Measurements from ENCODE around the gene TNRC6A.

DNA sequence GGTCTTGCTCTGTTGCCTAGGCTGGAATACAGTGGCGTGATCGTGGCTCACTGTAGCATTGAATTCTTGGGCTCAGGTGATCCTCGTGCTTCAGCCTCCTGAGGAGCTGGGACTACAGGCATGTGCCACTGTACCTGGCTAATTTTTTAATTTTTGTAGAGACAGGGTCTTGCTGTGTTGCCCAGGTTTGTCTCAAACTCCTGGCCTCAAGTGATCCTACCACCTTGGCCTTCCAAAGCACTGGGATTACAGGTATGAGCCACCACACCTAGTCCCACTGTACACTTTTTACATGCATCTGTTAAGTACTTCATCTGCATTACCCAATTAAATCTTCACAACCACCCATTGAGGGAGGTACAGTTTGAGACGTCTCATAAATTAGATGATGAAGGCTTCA, 12.4 kb downstream of the TNRC6A start:
- TF ChIP-seq CTBP1 (IDR thresholded peaks at IDR 0.05; ENCODE audit: borderline replicate concordance), result no peak
- no peak for TF ChIP-seq FOXA1 (IDR thresholded peaks at IDR 0.05)
